Right lobe of liver (tissue), 6 donors: Measurements from ENCODE around the gene PRH1. TPM values are rescaled to one million over a fixed set of nuclear protein-coding genes. Genes with fewer than 3 reads are reported as not detected.

ENCODE experiments used
- ATAC-seq, 4 donors: fragments of 200-7000 bp; cut with Tn5 transposase; one replicate each; pipeline ENCODE4 v1.9.1; 2020; ENCODE audit warnings: mild to moderate bottlenecking in 4 of 4, moderate library complexity in 4 of 4
- DNase-seq, 3 donors: peaks; one replicate each; pipeline ENCODE4 v3.0.0-alpha.2; 2020
- H3K27ac ChIP-seq, 3 donors: fragments of 200-600 bp; one replicate each; pipeline ENCODE4 v1.8.0; 2022
- H3K27me3 ChIP-seq, 2 donors: fragments of 200-600 bp; one replicate each; pipeline ENCODE4 v1.8.0; 2022
- H3K36me3 ChIP-seq, 4 donors: fragments of 200-600 bp; sonication (generic) in 1 of 4; one replicate each; pipeline versions ENCODE4 v1.5.1 to v1.8.0; 2017 to 2022; ENCODE audit warnings: control low read depth in 1 of 4
- H3K4me1 ChIP-seq, 4 donors: fragments of 200-600 bp; sonication (generic) in 1 of 4; one replicate each; pipeline versions ENCODE4 v1.5.1 to v1.8.0; 2017 to 2022; ENCODE audit warnings: control low read depth in 1 of 4
- H3K4me3 ChIP-seq, 3 donors: fragments of 200-600 bp; one replicate each; pipeline ENCODE4 v1.8.0; 2022
- H3K9me3 ChIP-seq, 4 donors: fragments of 200-600 bp; sonication (generic) in 1 of 4; one replicate each; pipeline versions ENCODE4 v1.5.1 to v1.8.0; 2017 to 2022; ENCODE audit warnings: control low read depth in 1 of 4
- POLR2A ChIP-seq: fragments of 450-650 bp; IDR thresholded peaks from one replicate; pipeline ENCODE4 v1.6.1; 2017; ENCODE audit warnings: antibody characterized with exemption, mild to moderate bottlenecking
- WGBS: methylation state at CpG from one replicate; pipeline ENCODE4 v1.1.6; 2018; ENCODE audit warnings: low coverage, low lambda C conversion rate; ENCODE audit not compliant: insufficient coverage; ENCODE audit errors: missing lambda C conversion rate; 5-methylcytosine and 5-hydroxymethylcytosine counted together
- intact Hi-C, 2 donors: fragments of 100-400 bp; cut with DNase I; formaldehyde crosslinking; loops; one replicate each; pipeline versions ENCODE4 v1.11.2 to v1.14.1; 2022
- long read RNA-seq: library from polyadenylated mRNA; unstranded; transcript quantifications from one replicate; pipeline ENCODE4 v2.0.0, GENCODE V29; 2019
- total RNA-seq, 6 experiments: library from RNA; depleted of rRNA in 2 of 6; stranded (reverse); fragments of >200 nt in 2 of 6; fragmentation: NEBNext Ultra II Directional in 3 of 6; extraction: Animal tissue kit (Norgen Biotek cat#: 25700) in 3 of 6; gene quantifications; one replicate each; pipeline versions ENCODE4 v1.1.0 to v1.2.4, GENCODE V29; 2016 to 2023
- TF ChIP-seq, protein P1 (sequence below), 4 donors: fragments of 200-600 bp in 3 of 4; fragments of 450-650 bp in 1 of 4; IDR thresholded peaks; one replicate each; pipeline versions ENCODE4 v1.5.1 to v1.8.0; 2016 to 2022; ENCODE audit warnings: antibody characterized with exemption in 4 of 4, mild to moderate bottlenecking in 2 of 4
- donor health status: DM: no; HTN: yes; CAD: no.
- donor health status: DM: no; HTN: no; CAD: no.
- donor health status: DM: no; HTN: no; CAD: no.
- donor health status: DM: no; HTN: yes; CAD: no.
- donor health status: DM: no; HTN: yes; CAD: no.

The PRH1 gene
- 10 to 100 TPM in 3 of 6 experiments, 1 to 10 TPM in 3; 6.7 to 20.3 (median 10.1) TPM for total RNA-seq
- long read RNA-seq = 0 reads

GRCh38 chr12:10884086-10884725 is at the start of gene PRH1:
Gene PRH1, minus strand, starts transcription at chr12:10884255. Its CDS starts 38 bp downstream, at chr12:10884217.
- Histone ChIP-seq H3K4me1 (no peaks in the 10 kb centered on the region), H3K36me3 (no peaks in the 10 kb centered on the region), H3K27me3 (no peaks in the 10 kb centered on the region), H3K27ac (no peak within 1 kb of the TSS), H3K4me3 (no peak within 1 kb of the TSS), H3K9me3 (no peaks in the 10 kb centered on the region)
- TF ChIP-seq, protein P1, sequence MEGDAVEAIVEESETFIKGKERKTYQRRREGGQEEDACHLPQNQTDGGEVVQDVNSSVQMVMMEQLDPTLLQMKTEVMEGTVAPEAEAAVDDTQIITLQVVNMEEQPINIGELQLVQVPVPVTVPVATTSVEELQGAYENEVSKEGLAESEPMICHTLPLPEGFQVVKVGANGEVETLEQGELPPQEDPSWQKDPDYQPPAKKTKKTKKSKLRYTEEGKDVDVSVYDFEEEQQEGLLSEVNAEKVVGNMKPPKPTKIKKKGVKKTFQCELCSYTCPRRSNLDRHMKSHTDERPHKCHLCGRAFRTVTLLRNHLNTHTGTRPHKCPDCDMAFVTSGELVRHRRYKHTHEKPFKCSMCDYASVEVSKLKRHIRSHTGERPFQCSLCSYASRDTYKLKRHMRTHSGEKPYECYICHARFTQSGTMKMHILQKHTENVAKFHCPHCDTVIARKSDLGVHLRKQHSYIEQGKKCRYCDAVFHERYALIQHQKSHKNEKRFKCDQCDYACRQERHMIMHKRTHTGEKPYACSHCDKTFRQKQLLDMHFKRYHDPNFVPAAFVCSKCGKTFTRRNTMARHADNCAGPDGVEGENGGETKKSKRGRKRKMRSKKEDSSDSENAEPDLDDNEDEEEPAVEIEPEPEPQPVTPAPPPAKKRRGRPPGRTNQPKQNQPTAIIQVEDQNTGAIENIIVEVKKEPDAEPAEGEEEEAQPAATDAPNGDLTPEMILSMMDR (IDR thresholded peaks at IDR 0.05) = no peak
- no peak for TF ChIP-seq POLR2A
- ATAC-seq (no peak), DNase-seq (no peak)
- intact Hi-C loops = no loop called here
- 63% methylated on average over 6 of the region's 6 CpGs for WGBS

GRCh38 chr12:10928746-10929286 is 44.8 kb upstream of the PRH1 start, which contains the start of gene PRH2:
Gene PRH2, plus strand, starts transcription at chr12:10929236. Its CDS starts 38 bp downstream, at chr12:10929274.
- intact Hi-C loops = no loop called here
- no peaks in the 10 kb centered on the region for H3K4me1 ChIP-seq
- 67% methylated on average over 5 of the region's 5 CpGs for WGBS
- peak; percentile 62 to 90 (median 76) for ATAC-seq
- TF ChIP-seq, protein P1 (IDR thresholded peaks at IDR 0.05) = no peak
- TF ChIP-seq POLR2A = no peak
- H3K9me3 ChIP-seq = no peaks in the 10 kb centered on the region
- no peak within 1 kb of the TSS for H3K4me3 ChIP-seq
- H3K27ac ChIP-seq = no peak within 1 kb of the TSS
- no peaks in the 10 kb centered on the region for H3K36me3 ChIP-seq
- H3K27me3 ChIP-seq = no peaks in the 10 kb centered on the region
- no peak for DNase-seq

DNA sequence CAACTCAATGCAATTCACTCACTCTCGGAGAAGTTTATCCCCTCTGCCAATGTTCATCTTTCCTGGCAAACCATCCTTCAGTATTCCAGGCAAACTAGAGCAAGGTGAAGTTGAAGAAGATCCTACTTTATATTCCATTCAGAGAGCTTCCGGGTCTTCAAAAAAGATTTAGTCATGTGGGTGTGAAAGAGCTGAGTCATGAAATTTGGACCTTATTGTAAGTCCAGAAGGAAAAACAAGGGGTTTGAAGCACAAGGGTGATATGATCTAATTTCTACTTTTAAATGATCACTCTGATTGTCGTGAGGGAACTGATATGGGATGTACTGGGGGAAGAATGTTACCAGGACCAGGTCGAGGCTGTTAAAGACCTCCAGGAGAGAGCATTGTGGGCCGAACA is 42.2 kb upstream of the PRH1 start:
- 91% methylated on average over 5 of the region's 5 CpGs for WGBS
- TF ChIP-seq, protein P1 (IDR thresholded peaks at IDR 0.05) = no peak
- TF ChIP-seq POLR2A = no peak
- Histone ChIP-seq H3K36me3 (no peaks in the 10 kb centered on the region), H3K4me3 (no peak overlapping the region), H3K9me3 (no peaks in the 10 kb centered on the region), H3K4me1 (no peaks in the 10 kb centered on the region), H3K27ac (no peak overlapping the region), H3K27me3 (no peaks in the 10 kb centered on the region)
- intact Hi-C loops = no loop called here
- ATAC-seq = no peak
- DNase-seq = no peak

DNA sequence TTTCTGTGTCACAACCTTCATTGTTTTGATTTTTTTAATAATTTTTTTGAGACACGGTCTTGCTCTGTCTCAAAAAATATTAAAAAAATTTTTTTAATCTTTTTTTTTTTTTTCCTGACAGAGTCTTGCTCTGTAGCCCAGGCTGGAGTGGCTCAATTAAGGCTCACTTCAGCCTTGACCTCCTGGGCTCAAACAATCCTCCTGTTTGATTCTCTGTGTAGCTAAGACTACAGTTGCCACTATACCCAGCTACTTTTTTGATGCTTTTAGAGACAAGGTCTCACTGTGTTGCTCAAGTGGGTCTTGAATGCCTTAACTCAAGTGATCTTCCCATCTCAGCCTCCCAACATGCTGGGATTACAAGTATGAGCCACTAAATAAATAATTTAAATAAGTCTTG is 35.8 kb upstream of the PRH1 start:
- no peak for TF ChIP-seq POLR2A
- TF ChIP-seq, protein P1 (IDR thresholded peaks at IDR 0.05) = no peak
- Histone ChIP-seq H3K27me3 (no peaks in the 10 kb centered on the region), H3K36me3 (no peaks in the 10 kb centered on the region), H3K9me3 (no peaks in the 10 kb centered on the region), H3K4me1 (no peaks in the 10 kb centered on the region), H3K4me3 (no peak overlapping the region), H3K27ac (no peak overlapping the region)
- ATAC-seq (no peak), DNase-seq (no peak)
- intact Hi-C loops = no loop called here
- WGBS = 100% methylated on average over 1 of the region's 1 CpG
